H1 (cell line): Measurements from ENCODE around the gene TRIM61. TPM values are rescaled to one million over a fixed set of nuclear protein-coding genes. Genes with fewer than 3 reads are reported as not detected.

Source experiments
- CTCF ChIA-PET: fragments of 300-600 bp; sonication (Branson Sonifier 250); formaldehyde crosslinking; loops from one replicate; lab custom pipeline; 2021; ENCODE audit not compliant: partially characterized antibody; lab: Charles Lee
- POLR2A ChIA-PET: fragments of 300-600 bp; sonication (Branson Sonifier 250); formaldehyde crosslinking; loops from one replicate; lab custom pipeline; 2021; ENCODE audit warnings: inconsistent platforms; ENCODE audit not compliant: partially characterized antibody; lab: Charles Lee
- DNase-seq, 2 experiments: peaks; one replicate each; pipeline versions ENCODE4 v3.0.0 to v3.0.0-alpha.2; 2010 to 2022; ENCODE audit warnings: low spot score in 2 of 2, low read depth in 1 of 2, mixed read lengths in 1 of 2
- FAIRE-seq: peaks from 2 replicates; lab custom pipeline; 2011; peaks lifted over from hg19 to GRCh38; lab: Jason Lieb, UNC
- H2AFZ ChIP-seq: 2 replicates; pipeline ENCODE4 v1.8.1; 2012; ENCODE audit warnings: low read length, inconsistent platforms
- H2AK5ac ChIP-seq: 2 replicates; pipeline ENCODE4 v1.6.1; 2013; ENCODE audit warnings: low read depth, low read length
- H2BK120ac ChIP-seq: replicated peaks from 2 replicates; pipeline ENCODE3; 2013; ENCODE audit warnings: low read depth, low read length, inconsistent platforms
- H2BK12ac ChIP-seq: 2 replicates; pipeline ENCODE4 v1.6.1; 2013; ENCODE audit warnings: low read depth, low read length
- H2BK15ac ChIP-seq: 2 replicates; pipeline ENCODE4 v1.6.1; 2013; ENCODE audit warnings: low read length
- H2BK20ac ChIP-seq: 2 replicates; pipeline ENCODE4 v1.6.1; 2013; ENCODE audit warnings: low read length
- H2BK5ac ChIP-seq: 2 replicates; pipeline ENCODE4 v1.6.1; 2013; ENCODE audit warnings: low read depth, low read length
- H3K14ac ChIP-seq: 2 replicates; pipeline ENCODE4 v1.6.1; 2013; ENCODE audit warnings: inconsistent platforms; ENCODE audit not compliant: insufficient read length
- H3K18ac ChIP-seq: 2 replicates; pipeline ENCODE4 v1.6.1; 2013; ENCODE audit warnings: low read length; ENCODE audit errors: extremely low read depth
- H3K23ac ChIP-seq: 2 replicates; pipeline ENCODE4 v1.6.1; 2013; ENCODE audit warnings: inconsistent platforms; ENCODE audit not compliant: insufficient read length
- H3K23me2 ChIP-seq: 2 replicates; pipeline ENCODE4 v1.6.1; 2013; ENCODE audit warnings: low read depth, low read length
- H3K27ac ChIP-seq: 2 replicates; pipeline ENCODE4 v1.6.1; 2011; ENCODE audit warnings: low read depth, low read length, inconsistent platforms
- H3K27me3 ChIP-seq, 4 experiments: replicated peaks in 1 of 4; 1 replicate in 1 of 4; 2 replicates in 3 of 4; pipeline versions ENCODE4 v1.6.1 to v1.8.1; 2011 to 2013; ENCODE audit warnings: low read length in 3 of 4, mild to moderate bottlenecking in 3 of 4, inconsistent platforms in 2 of 4, mixed read lengths in 2 of 4, moderate library complexity in 1 of 4; ENCODE audit not compliant: control insufficient read depth in 3 of 4, insufficient read depth in 3 of 4; ENCODE audit errors: extremely low read depth in 1 of 4
- H3K36me3 ChIP-seq, 4 experiments: 2 replicates each; pipeline versions ENCODE4 v1.6.1 to v1.8.1; 2011 to 2013; ENCODE audit warnings: mild to moderate bottlenecking in 4 of 4, low read length in 3 of 4, moderate library complexity in 2 of 4, control low read depth in 1 of 4, inconsistent platforms in 1 of 4; ENCODE audit not compliant: insufficient read depth in 4 of 4, control insufficient read depth in 2 of 4
- H3K4ac ChIP-seq: replicated peaks from 2 replicates; pipeline ENCODE3; 2013; ENCODE audit warnings: low read length, low read depth, mixed read lengths, inconsistent platforms; ENCODE audit not compliant: insufficient read length
- H3K4me1 ChIP-seq, 4 experiments: replicated peaks in 1 of 4; 1 replicate in 1 of 4; 2 replicates in 3 of 4; pipeline versions ENCODE4 v1.6.1 to v1.8.1; 2011 to 2013; ENCODE audit warnings: low read length in 3 of 4, inconsistent platforms in 2 of 4, mixed read lengths in 1 of 4; ENCODE audit not compliant: insufficient read depth in 4 of 4, control insufficient read depth in 3 of 4
- H3K4me2 ChIP-seq, 2 experiments: 2 replicates each; pipeline versions ENCODE4 v1.6.1 to v1.8.1; 2011 to 2013; ENCODE audit warnings: low read depth in 2 of 2, low read length in 2 of 2, control low read depth in 1 of 2, inconsistent platforms in 1 of 2, mild to moderate bottlenecking in 1 of 2; ENCODE audit not compliant: insufficient read depth in 1 of 2
- H3K4me3 ChIP-seq, 4 experiments: fragments of 200-600, 300-600 bp in 1 of 4; sonication (generic), shearing (Covaris generic), sonication (Bioruptor Twin) in 1 of 4; 2 replicates each; pipeline versions ENCODE4 v1.5.1 to v1.8.1; 2011 to 2016; ENCODE audit warnings: low read length in 4 of 4, low read depth in 3 of 4, control low read depth in 2 of 4, inconsistent platforms in 2 of 4, mild to moderate bottlenecking in 2 of 4, mixed read lengths in 1 of 4, moderate library complexity in 1 of 4; ENCODE audit not compliant: insufficient read depth in 2 of 4; ENCODE audit errors: extremely low read depth in 1 of 4
- H3K56ac ChIP-seq: replicated peaks from 2 replicates; pipeline ENCODE3; 2013; ENCODE audit warnings: low read depth, mild to moderate bottlenecking, mixed read lengths, low read length, inconsistent platforms; ENCODE audit not compliant: insufficient read length
- H3K79me1 ChIP-seq: 2 replicates; pipeline ENCODE4 v1.6.1; 2013; ENCODE audit warnings: low read depth, low read length, control low read depth
- H3K79me2 ChIP-seq, 2 experiments: 2 replicates each; pipeline versions ENCODE4 v1.6.1 to v1.8.1; 2012 to 2013; ENCODE audit warnings: low read length in 2 of 2, mild to moderate bottlenecking in 2 of 2, inconsistent platforms in 1 of 2; ENCODE audit not compliant: insufficient read depth in 2 of 2, control insufficient read depth in 1 of 2
- H3K9ac ChIP-seq, 4 experiments: replicated peaks in 1 of 4; 1 replicate in 1 of 4; 2 replicates in 3 of 4; pipeline versions ENCODE4 v1.6.1 to v1.8.1; 2011 to 2013; ENCODE audit warnings: low read depth in 3 of 4, low read length in 3 of 4, control low read depth in 2 of 4, mild to moderate bottlenecking in 2 of 4, moderate library complexity in 2 of 4, inconsistent platforms in 1 of 4; ENCODE audit errors: extremely low read depth in 1 of 4
- H3K9me3 ChIP-seq, 2 experiments: 2 replicates each; pipeline versions ENCODE4 v1.6.1 to v1.8.1; 2012 to 2013; ENCODE audit warnings: mild to moderate bottlenecking in 2 of 2, moderate library complexity in 2 of 2, control low read depth in 1 of 2, inconsistent platforms in 1 of 2, low read depth in 1 of 2, low read length in 1 of 2, mixed read lengths in 1 of 2; ENCODE audit not compliant: insufficient read depth in 2 of 2
- H4K20me1 ChIP-seq, 2 experiments: replicated peaks in 1 of 2; 2 replicates each; pipeline versions ENCODE3 to v1.8.1; 2011 to 2013; ENCODE audit warnings: inconsistent platforms in 2 of 2, low read length in 2 of 2, mild to moderate bottlenecking in 1 of 2; ENCODE audit not compliant: insufficient read depth in 2 of 2, control insufficient read depth in 1 of 2
- H4K5ac ChIP-seq: 2 replicates; pipeline ENCODE4 v1.6.1; 2013; ENCODE audit warnings: low read length, low read depth, mixed read lengths, inconsistent platforms; ENCODE audit not compliant: insufficient read length
- H4K8ac ChIP-seq: 2 replicates; pipeline ENCODE4 v1.8.0; 2013; ENCODE audit warnings: mild to moderate bottlenecking, moderate library complexity, low read length, inconsistent platforms; ENCODE audit not compliant: insufficient read depth; ENCODE audit errors: extremely low read depth
- H4K91ac ChIP-seq: replicated peaks from 2 replicates; pipeline ENCODE3; 2013; ENCODE audit warnings: low read length, mixed read lengths, inconsistent platforms; ENCODE audit not compliant: insufficient read length
- E2F6 ChIP-seq: IDR thresholded peaks from 2 replicates; pipeline ENCODE4 v1.6.1; 2012; ENCODE audit warnings: inconsistent platforms
- SP4 ChIP-seq: IDR thresholded peaks from 2 replicates; pipeline ENCODE4 v1.6.1; 2012; ENCODE audit warnings: low read length, inconsistent platforms
- TCF12 ChIP-seq: IDR thresholded peaks from 2 replicates; pipeline ENCODE4 v1.6.1; 2011; ENCODE audit warnings: low read depth, mild to moderate bottlenecking, low read length
- WGBS, 2 experiments: shearing (Covaris generic) in 1 of 2; methylation state at CpG; one replicate each; pipeline versions ENCODE4 v1.1.6 to v1.1.7; 2013 to 2015; ENCODE audit warnings: low lambda C conversion rate in 2 of 2, mixed read lengths in 2 of 2, inconsistent platforms in 1 of 2, low coverage in 1 of 2, missing lambda C conversion rate in 1 of 2; ENCODE audit not compliant: insufficient replicate concordance in 2 of 2, insufficient coverage in 1 of 2, insufficient read length in 1 of 2; ENCODE audit errors: extremely low coverage in 1 of 2, missing lambda C conversion rate in 1 of 2; 5-methylcytosine and 5-hydroxymethylcytosine counted together
- polyA plus RNA-seq, 7 experiments: library from polyadenylated mRNA; depleted of rRNA in 3 of 7; stranded (reverse) in 5 of 7; unstranded in 2 of 7; fragments of >200 nt in 5 of 7; fragments of 200-250 nt in 2 of 7; gene quantifications; 1 replicate in 5 of 7; 2 replicates in 1 of 7; 4 replicates in 1 of 7; pipeline versions ENCODE4 v1.2.1 to v1.2.3, GENCODE V29; 2011 to 2013; ENCODE audit warnings: missing spikeins in 2 of 7, mixed read lengths in 2 of 7
- small RNA-seq: library from polyadenylated mRNA; stranded (forward); fragments of <200 nt; extraction: miRNeasy Mini kit (QIAGEN cat#:217004); gene quantifications from one replicate; pipeline ENCODE3, GENCODE V24; 2013; ENCODE audit not compliant: insufficient read depth
- total RNA-seq: library from RNA; stranded (reverse); fragmentation: NEBNext Ultra II Directional; extraction: Animal tissue kit (Norgen Biotek cat#: 25700); gene quantifications from 2 replicates; pipeline ENCODE4 v1.2.1, GENCODE V29; 2021

TRIM61 gene
- total and polyA plus RNA-seq, 2 of the 8 experiments (the other 6 are each of a cell fraction or from before 2014, with no cell fraction given), result 0.18 to 5.0 TPM

- no peak overlapping the region for H3K18ac ChIP-seq
- H2BK20ac ChIP-seq, result no peak overlapping the region
- DNase-seq, result no peak
- ChIA-PET CTCF (interaction anchor here (0.9 to 1.8 kb wide), 7 partner anchors 9 to 178 kb away, joined by 3 to 5 read pairs (median 4); no protein-coding TSS in a partner anchor), POLR2A (interaction anchor here (0.8 to 1.4 kb wide), 3 partner anchors 11 to 20 kb away, joined by 3 read pairs; no protein-coding TSS in a partner anchor)
- H3K4me1 ChIP-seq, result no peaks in the 10 kb centered on the region
- no peaks in the 10 kb centered on the region for H3K79me2 ChIP-seq
- H3K56ac ChIP-seq, result no peak overlapping the region
- no peaks in the 10 kb centered on the region for H3K79me1 ChIP-seq
- no peaks in the 10 kb centered on the region for H3K36me3 ChIP-seq
- no peak overlapping the region for H4K5ac ChIP-seq
- H2AFZ ChIP-seq, result no peak overlapping the region
- TF ChIP-seq SP4 (no peak), TCF12 (no peak), E2F6 (no peak)
- no peak overlapping the region for H3K4me3 ChIP-seq
- WGBS, 2 experiments, result 75% methylated on average over 3 of the region's 3 CpGs; no CpG with 5 or more reads in 1 of the 2 experiments
- H4K91ac ChIP-seq, result no peak overlapping the region
- no peak overlapping the region for H2BK120ac ChIP-seq
- no peak overlapping the region for H3K4ac ChIP-seq
- H3K27me3 ChIP-seq, result no peaks in the 10 kb centered on the region
- H4K8ac ChIP-seq, result no peak overlapping the region
- no peaks in the 10 kb centered on the region for H4K20me1 ChIP-seq
- no peak overlapping the region for H3K9ac ChIP-seq
- H3K9me3 ChIP-seq, result no peaks in the 10 kb centered on the region
- H3K14ac ChIP-seq, result no peak overlapping the region
- H2BK15ac ChIP-seq, result no peak overlapping the region
- H2BK12ac ChIP-seq, result no peak overlapping the region
- no peak overlapping the region for H3K23ac ChIP-seq
- no peak overlapping the region for H3K4me2 ChIP-seq
- no peak for FAIRE-seq
- H2AK5ac ChIP-seq, result no peak overlapping the region
- no peak overlapping the region for H3K27ac ChIP-seq
- H2BK5ac ChIP-seq, result no peak overlapping the region
- no peaks in the 10 kb centered on the region for H3K23me2 ChIP-seq
Measured at GRCh38 chr4:164918956-164919355, 58.5 kb downstream of the TRIM61 start.

Small RNAs within 50 kb of the gene (small RNA-seq; reads per million reads assigned to genes)
- gene AC106872.12, result not detected

Other genes with a start within 250 kb of the TRIM61 start
- gene SMIM31, start 223.5 kb downstream of the TRIM61 start, total RNA-seq, result not detected in 2 replicates
- gene SMIM31, start 223.5 kb downstream of the TRIM61 start, polyA plus RNA-seq (2011; rRNA removed), result not detected in 2 replicates
- gene APELA, start 100.5 kb downstream of the TRIM61 start, total RNA-seq, result 60.2 and 65.2 TPM in 2 replicates
- gene APELA, start 100.5 kb downstream of the TRIM61 start, polyA plus RNA-seq (2011; rRNA removed), result 41.9 and 81.8 TPM in 2 replicates
- not detected in 2 replicates for gene TRIM60, start 54.3 kb upstream of the TRIM61 start, total RNA-seq
- not detected in 2 replicates for gene TRIM60, start 54.3 kb upstream of the TRIM61 start, polyA plus RNA-seq (2011; rRNA removed)
- gene TRIM75, start 76.2 kb upstream of the TRIM61 start, total RNA-seq, result not detected in 2 replicates
- not detected in 2 replicates for gene TRIM75, start 76.2 kb upstream of the TRIM61 start, polyA plus RNA-seq (2011; rRNA removed)
- gene TMEM192, start 135.2 kb upstream of the TRIM61 start, total RNA-seq, result 10.2 and 10.9 TPM in 2 replicates
- 4.2 and 7.3 TPM in 2 replicates for gene TMEM192, start 135.2 kb upstream of the TRIM61 start, polyA plus RNA-seq (2011; rRNA removed)
- gene KLHL2, start 229.9 kb upstream of the TRIM61 start, total RNA-seq, result 9.9 and 12.0 TPM in 2 replicates
- gene KLHL2, start 229.9 kb upstream of the TRIM61 start, polyA plus RNA-seq (2011; rRNA removed), result 3.2 and 5.2 TPM in 2 replicates